ENCODE data around the gene RRAS2.
"Not testable (repeated sequence)": the region's sequence is repeated elsewhere in the genome, so short reads cannot be mapped to it uniquely, and the experiment has no call there.

Gene RRAS2

GRCh38 chr11:14372011-14372410 lies 13.0 kb upstream of the RRAS2 start:
- in situ Hi-C loops (cut with HindIII; ENCODE audit: low sequenced_read_pairs) = no loop called here

- in situ Hi-C loops (cut with HindIII; ENCODE audit: low sequenced_read_pairs) = no loop called here
These were observed 12.3 kb upstream of the RRAS2 start for GRCh38 chr11:14371249-14371648.

GRCh38 chr11:14370496-14370895 lies 11.5 kb upstream of the RRAS2 start:
- in situ Hi-C loops (cut with HindIII; ENCODE audit: low sequenced_read_pairs) = no loop called here

GRCh38 chr11:14369598-14369997 lies 10.6 kb upstream of the RRAS2 start:
- in situ Hi-C loops (cut with HindIII; ENCODE audit: low sequenced_read_pairs) = no loop called here

- in situ Hi-C loops (cut with HindIII; ENCODE audit: low sequenced_read_pairs) = no loop called here
These were observed 8.0 kb upstream of the RRAS2 start for GRCh38 chr11:14366936-14367335.

GRCh38 chr11:14364322-14364721 lies 5.3 kb upstream of the RRAS2 start:
- in situ Hi-C loops (cut with HindIII; ENCODE audit: low sequenced_read_pairs) = no loop called here

- in situ Hi-C loops (cut with HindIII; ENCODE audit: low sequenced_read_pairs) = no loop called here
These were observed 3.6 kb upstream of the RRAS2 start for GRCh38 chr11:14362611-14363010.

GRCh38 chr11:14361951-14362350 lies 3.0 kb upstream of the RRAS2 start:
- in situ Hi-C loops (cut with HindIII; ENCODE audit: low sequenced_read_pairs) = no loop called here

GRCh38 chr11:14360976-14361375 lies 2.0 kb upstream of the RRAS2 start:
- in situ Hi-C loops (cut with HindIII; ENCODE audit: low sequenced_read_pairs) = no loop called here

GRCh38 chr11:14359501-14360031 lies 583 bp upstream of the RRAS2 start:
- in situ Hi-C loops (cut with HindIII; ENCODE audit: low sequenced_read_pairs) = no loop called here

- in situ Hi-C loops (cut with HindIII; ENCODE audit: low sequenced_read_pairs) = no loop called here
These were observed 878 bp downstream of the RRAS2 start for GRCh38 chr11:14357881-14358728.

- in situ Hi-C loops (cut with HindIII; ENCODE audit: low sequenced_read_pairs) = no loop called here
These were observed 2.6 kb downstream of the RRAS2 start for GRCh38 chr11:14356342-14356741.

GRCh38 chr11:14354604-14355003 lies 4.4 kb downstream of the RRAS2 start:
- in situ Hi-C loops (cut with HindIII; ENCODE audit: low sequenced_read_pairs) = not testable (repeated sequence)

GRCh38 chr11:14350716-14351238 lies 8.2 kb downstream of the RRAS2 start:
- in situ Hi-C loops (cut with HindIII; ENCODE audit: low sequenced_read_pairs) = no loop called here

- in situ Hi-C loops (cut with HindIII; ENCODE audit: low sequenced_read_pairs) = no loop called here
These were observed 8.8 kb downstream of the RRAS2 start for GRCh38 chr11:14350215-14350614.

GRCh38 chr11:14347991-14348390 lies 11.0 kb downstream of the RRAS2 start:
- in situ Hi-C loops (cut with HindIII; ENCODE audit: low sequenced_read_pairs) = no loop called here

- in situ Hi-C loops (cut with HindIII; ENCODE audit: low sequenced_read_pairs) = no loop called here
These were observed 11.5 kb downstream of the RRAS2 start for GRCh38 chr11:14347494-14347893.

- in situ Hi-C loops (cut with HindIII; ENCODE audit: low sequenced_read_pairs) = no loop called here
These were observed 12.6 kb downstream of the RRAS2 start for GRCh38 chr11:14346303-14346955.

- in situ Hi-C loops (cut with HindIII; ENCODE audit: low sequenced_read_pairs) = no loop called here
These were observed 13.3 kb downstream of the RRAS2 start for GRCh38 chr11:14345668-14346067.

- in situ Hi-C loops (cut with HindIII; ENCODE audit: low sequenced_read_pairs) = not testable (repeated sequence)
These were observed 14.0 kb downstream of the RRAS2 start for GRCh38 chr11:14345016-14345415.

GRCh38 chr11:14342906-14343305 lies 16.1 kb downstream of the RRAS2 start:
- in situ Hi-C loops (cut with HindIII; ENCODE audit: low sequenced_read_pairs) = no loop called here

- in situ Hi-C loops (cut with HindIII; ENCODE audit: low sequenced_read_pairs) = no loop called here
These were observed 17.0 kb downstream of the RRAS2 start for GRCh38 chr11:14341968-14342367.

All from DLD1 (cell line).